Endodermal cell (in vitro differentiated cells): ENCODE results near the gene PCSK1. TPM values are rescaled to one million over a fixed set of nuclear protein-coding genes. Genes with fewer than 3 reads are reported as not detected.

ENCODE experiments used
- DNase-seq: peaks from one replicate; pipeline ENCODE4 v3.0.0-alpha.2; 2017
- H3K27ac ChIP-seq: 2 replicates; pipeline ENCODE4 v1.5.1; 2013; ENCODE audit warnings: mild to moderate bottlenecking, low read depth, low read length, moderate library complexity
- H3K27me3 ChIP-seq: 2 replicates; pipeline ENCODE4 v1.6.1; 2013; ENCODE audit warnings: mild to moderate bottlenecking, low read length, moderate library complexity; ENCODE audit not compliant: insufficient read depth, control insufficient read depth, poor library complexity, severe bottlenecking
- H3K36me3 ChIP-seq: 2 replicates; pipeline ENCODE4 v1.7.0; 2013; ENCODE audit warnings: mild to moderate bottlenecking, low read length, moderate library complexity; ENCODE audit not compliant: control insufficient read depth, insufficient read depth
- H3K4me1 ChIP-seq: one replicate; pipeline ENCODE4 v1.7.0; 2013; ENCODE audit warnings: low read length; ENCODE audit not compliant: control insufficient read depth, insufficient read depth
- H3K4me3 ChIP-seq: 2 replicates; pipeline ENCODE4 v1.5.1; 2013; ENCODE audit warnings: mild to moderate bottlenecking, low read length, moderate library complexity
- H3K9ac ChIP-seq: 2 replicates; pipeline ENCODE4 v1.6.1; 2013; ENCODE audit warnings: mild to moderate bottlenecking, low read length, moderate library complexity; ENCODE audit not compliant: poor library complexity, severe bottlenecking; ENCODE audit errors: extremely low read depth
- H3K9me3 ChIP-seq: 2 replicates; pipeline ENCODE4 v1.6.1; 2013; ENCODE audit warnings: mild to moderate bottlenecking, low read length, moderate library complexity; ENCODE audit not compliant: control insufficient read depth
- H3K27ac Mint-ChIP-seq: 2 replicates; pipeline ENCODE4 v1.8.0; 2020; ENCODE audit warnings: mixed read lengths
- H3K27me3 Mint-ChIP-seq: 2 replicates; pipeline ENCODE4 v1.8.0; 2021; ENCODE audit warnings: mild to moderate bottlenecking, mixed read lengths; ENCODE audit not compliant: insufficient read depth
- H3K36me3 Mint-ChIP-seq: 2 replicates; pipeline ENCODE4 v1.8.0; 2020; ENCODE audit warnings: low read depth, mixed read lengths
- H3K4me1 Mint-ChIP-seq: 2 replicates; pipeline ENCODE4 v1.8.0; 2020; ENCODE audit warnings: mixed read lengths
- H3K4me3 Mint-ChIP-seq: 2 replicates; pipeline ENCODE4 v1.8.0; 2020; ENCODE audit warnings: mild to moderate bottlenecking, moderate library complexity, mixed read lengths
- H3K9me3 Mint-ChIP-seq: 2 replicates; pipeline ENCODE4 v1.8.0; 2020; ENCODE audit warnings: mild to moderate bottlenecking, mixed read lengths
- WGBS, 2 experiments: methylation state at CpG; one replicate each; pipeline versions ENCODE4 v1.1.5 to v1.1.7; 2013; ENCODE audit warnings: missing lambda C conversion rate in 2 of 2, mixed read lengths in 1 of 2; ENCODE audit not compliant: insufficient coverage in 1 of 2, insufficient read length in 1 of 2; 5-methylcytosine and 5-hydroxymethylcytosine counted together
- total RNA-seq, 2 donors: library from RNA; stranded (reverse); fragmentation: NEBNext Ultra II Directional in 1 of 2; extraction: Animal tissue kit (Norgen Biotek cat#: 25700) in 1 of 2; gene quantifications; 2 replicates in 1 of 2; 3 replicates in 1 of 2; pipeline ENCODE4 v1.2.1, GENCODE V29; 2021
- TF ChIP-seq, protein P1 (sequence below): fragments of 200-600 bp; sonication (generic); conservative IDR thresholded peaks from 2 replicates; pipeline ENCODE4 v1.5.0; 2021; ENCODE audit warnings: antibody characterized with exemption, mild to moderate bottlenecking

Gene PCSK1
- total RNA-seq, 2 donors from 2014 or later, result not detected

DNA sequence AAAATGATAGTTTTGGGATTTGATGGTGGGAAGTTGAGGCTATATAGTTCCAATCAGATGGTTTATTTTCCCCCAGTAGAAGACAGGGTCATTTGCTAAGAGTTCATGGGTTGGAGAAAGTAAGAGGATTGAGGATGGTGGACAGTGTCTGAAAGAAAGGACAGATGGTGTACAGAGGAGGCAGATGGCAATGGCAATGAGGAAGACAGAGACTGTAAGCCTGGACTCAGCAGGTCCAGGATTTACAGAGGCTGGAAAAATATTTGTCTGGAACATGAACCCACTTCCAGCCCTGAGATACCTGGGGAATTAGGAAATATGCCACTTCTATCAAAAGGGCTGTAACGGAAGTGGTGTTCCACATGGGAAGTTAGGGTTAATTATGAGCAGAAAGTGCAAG is 84.5 kb downstream of the PCSK1 start:
- H3K36me3 Mint-ChIP-seq, result no peaks in the 10 kb centered on the region
- no peaks in the 10 kb centered on the region for H3K36me3 ChIP-seq
- H3K4me3 ChIP-seq, result no peak overlapping the region
- no peaks in the 10 kb centered on the region for H3K4me1 Mint-ChIP-seq
- no peak for DNase-seq
- H3K9me3 ChIP-seq, result no peaks in the 10 kb centered on the region
- no peaks in the 10 kb centered on the region for H3K27me3 ChIP-seq
- WGBS, 2 experiments, result 89 to 94% methylated on average over 1 of the region's 1 CpG
- H3K27ac ChIP-seq, result no peak overlapping the region
- no peaks in the 10 kb centered on the region for H3K4me1 ChIP-seq
- TF ChIP-seq, protein P1, sequence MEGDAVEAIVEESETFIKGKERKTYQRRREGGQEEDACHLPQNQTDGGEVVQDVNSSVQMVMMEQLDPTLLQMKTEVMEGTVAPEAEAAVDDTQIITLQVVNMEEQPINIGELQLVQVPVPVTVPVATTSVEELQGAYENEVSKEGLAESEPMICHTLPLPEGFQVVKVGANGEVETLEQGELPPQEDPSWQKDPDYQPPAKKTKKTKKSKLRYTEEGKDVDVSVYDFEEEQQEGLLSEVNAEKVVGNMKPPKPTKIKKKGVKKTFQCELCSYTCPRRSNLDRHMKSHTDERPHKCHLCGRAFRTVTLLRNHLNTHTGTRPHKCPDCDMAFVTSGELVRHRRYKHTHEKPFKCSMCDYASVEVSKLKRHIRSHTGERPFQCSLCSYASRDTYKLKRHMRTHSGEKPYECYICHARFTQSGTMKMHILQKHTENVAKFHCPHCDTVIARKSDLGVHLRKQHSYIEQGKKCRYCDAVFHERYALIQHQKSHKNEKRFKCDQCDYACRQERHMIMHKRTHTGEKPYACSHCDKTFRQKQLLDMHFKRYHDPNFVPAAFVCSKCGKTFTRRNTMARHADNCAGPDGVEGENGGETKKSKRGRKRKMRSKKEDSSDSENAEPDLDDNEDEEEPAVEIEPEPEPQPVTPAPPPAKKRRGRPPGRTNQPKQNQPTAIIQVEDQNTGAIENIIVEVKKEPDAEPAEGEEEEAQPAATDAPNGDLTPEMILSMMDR, result no peak
- H3K27ac Mint-ChIP-seq, result no peak overlapping the region
- H3K9ac ChIP-seq, result no peak overlapping the region
- H3K27me3 Mint-ChIP-seq, result no peaks in the 10 kb centered on the region
- H3K4me3 Mint-ChIP-seq, result no peak overlapping the region
- H3K9me3 Mint-ChIP-seq, result no peaks in the 10 kb centered on the region

- WGBS, 2 experiments, result 91 to 92% methylated on average over 3 to 4 of the region's 4 CpGs
Observed at GRCh38 chr5:96347502-96348292, 85.4 kb downstream of the PCSK1 start.

GRCh38 chr5:96344678-96345577 is 88.1 kb downstream of the PCSK1 start:
- Histone ChIP-seq H3K27me3 (no peaks in the 10 kb centered on the region), H3K9ac (no peak overlapping the region), H3K27ac (no peak overlapping the region), H3K9me3 (no peaks in the 10 kb centered on the region), H3K4me1 (no peaks in the 10 kb centered on the region), H3K4me3 (no peak overlapping the region), H3K36me3 (no peaks in the 10 kb centered on the region)
- H3K27me3 Mint-ChIP-seq, result no peaks in the 10 kb centered on the region
- no peaks in the 10 kb centered on the region for H3K9me3 Mint-ChIP-seq
- DNase-seq, result no peak
- H3K36me3 Mint-ChIP-seq, result no peaks in the 10 kb centered on the region
- TF ChIP-seq, protein P1, result peak; percentile 82
- 54 to 88% methylated on average over 2 to 6 of the region's 6 CpGs for WGBS, 2 experiments
- no peak overlapping the region for H3K27ac Mint-ChIP-seq
- H3K4me3 Mint-ChIP-seq, result no peak overlapping the region
- H3K4me1 Mint-ChIP-seq, result peaks cover 2% of the 10 kb centered on the region

More at GRCh38 chr5:96347502-96348292, 85.4 kb downstream of the PCSK1 start:
- Mint-ChIP-seq H3K9me3 (no peaks in the 10 kb centered on the region), H3K4me3 (no peak overlapping the region), H3K27me3 (no peaks in the 10 kb centered on the region), H3K36me3 (no peaks in the 10 kb centered on the region), H3K4me1 (no peaks in the 10 kb centered on the region), H3K27ac (no peak overlapping the region)
- DNase-seq, result no peak
- H3K36me3 ChIP-seq, result no peaks in the 10 kb centered on the region
- H3K9ac ChIP-seq, result no peak overlapping the region
- no peak overlapping the region for H3K4me3 ChIP-seq
- no peaks in the 10 kb centered on the region for H3K4me1 ChIP-seq
- TF ChIP-seq, protein P1, result no peak
- no peak overlapping the region for H3K27ac ChIP-seq
- H3K27me3 ChIP-seq, result no peaks in the 10 kb centered on the region
- no peaks in the 10 kb centered on the region for H3K9me3 ChIP-seq
